ENCODE measurements around the gene PLK3. TPM values are rescaled to one million over a fixed set of nuclear protein-coding genes. Genes with fewer than 3 reads are reported as not detected.

Gene PLK3
- total and polyA plus RNA-seq, 10 of the 15 experiments (the other 5 are each of a cell fraction or from before 2014, with no cell fraction given): 1.5 to 23.2 (median 12.1) TPM

- no peak for TF ChIP-seq BCL3 (IDR thresholded peaks at IDR 0.05; ENCODE audit: borderline replicate concordance, insufficient read depth, low read depth, low read length, poor library complexity, severe bottlenecking)
- no peak for TF ChIP-seq HCFC1 (IDR thresholded peaks at IDR 0.05; ENCODE audit: low read length)
- no peak for TF ChIP-seq ATF2 (IDR thresholded peaks at IDR 0.05; ENCODE audit: low read length)
- TF ChIP-seq MEF2A (IDR thresholded peaks at IDR 0.05; ENCODE audit: insufficient read depth, low read depth, low read length): no peak
- no peak for TF ChIP-seq GATAD2B (conservative IDR thresholded peaks at IDR 0.05; ENCODE audit: low read depth)
- TF ChIP-seq MYB (IDR thresholded peaks at IDR 0.05; ENCODE audit: borderline replicate concordance, low read depth, low read length): no peak
- TF ChIP-seq, protein P1, sequence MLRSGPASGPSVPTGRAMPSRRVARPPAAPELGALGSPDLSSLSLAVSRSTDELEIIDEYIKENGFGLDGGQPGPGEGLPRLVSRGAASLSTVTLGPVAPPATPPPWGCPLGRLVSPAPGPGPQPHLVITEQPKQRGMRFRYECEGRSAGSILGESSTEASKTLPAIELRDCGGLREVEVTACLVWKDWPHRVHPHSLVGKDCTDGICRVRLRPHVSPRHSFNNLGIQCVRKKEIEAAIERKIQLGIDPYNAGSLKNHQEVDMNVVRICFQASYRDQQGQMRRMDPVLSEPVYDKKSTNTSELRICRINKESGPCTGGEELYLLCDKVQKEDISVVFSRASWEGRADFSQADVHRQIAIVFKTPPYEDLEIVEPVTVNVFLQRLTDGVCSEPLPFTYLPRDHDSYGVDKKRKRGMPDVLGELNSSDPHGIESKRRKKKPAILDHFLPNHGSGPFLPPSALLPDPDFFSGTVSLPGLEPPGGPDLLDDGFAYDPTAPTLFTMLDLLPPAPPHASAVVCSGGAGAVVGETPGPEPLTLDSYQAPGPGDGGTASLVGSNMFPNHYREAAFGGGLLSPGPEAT (IDR thresholded peaks at IDR 0.05; ENCODE audit: low read depth): no peak
- TF ChIP-seq PAX5 (IDR thresholded peaks at IDR 0.05; ENCODE audit: borderline replicate concordance, low read depth, low read length): no peak
- no peak for TF ChIP-seq NR2C1 (IDR thresholded peaks at IDR 0.05)
- TF ChIP-seq KAT2A (conservative IDR thresholded peaks at IDR 0.05; ENCODE audit: control insufficient read depth, low read depth, low read length): no peak
- 0 out of 3 replicates have a peak, but pooled peaks of 1 of the 2 experiments have one; percentile 14 for TF ChIP-seq EGR1 (IDR thresholded peaks at IDR 0.05; ENCODE audit: borderline replicate concordance in 1 of 2, low read depth in 2 of 2, low read length in 2 of 2)
- no peak for TF ChIP-seq ZNF24 (IDR thresholded peaks at IDR 0.05)
- no peak for TF ChIP-seq SUPT20H (IDR thresholded peaks at IDR 0.05; ENCODE audit: borderline replicate concordance, control insufficient read depth, low read depth, low read length)
- 0 out of 2 replicates have a peak, but pooled peaks have one; percentile 82 for TF ChIP-seq HDGF (IDR thresholded peaks at IDR 0.05)
- TF ChIP-seq NRF1 (conservative IDR thresholded peaks at IDR 0.05; ENCODE audit: low read depth, low read length): no peak
- TF ChIP-seq MTA2 (IDR thresholded peaks at IDR 0.05; ENCODE audit: low read depth): no peak
- no peak for TF ChIP-seq WRNIP1 (IDR thresholded peaks at IDR 0.05; ENCODE audit: borderline replicate concordance, low read depth, low read length)
- TF ChIP-seq FOXM1 (IDR thresholded peaks at IDR 0.05; ENCODE audit: low read depth, low read length): no peak
- no peak for TF ChIP-seq CHD2 (IDR thresholded peaks at IDR 0.05; ENCODE audit: borderline replicate concordance, low read depth, low read length)
- TF ChIP-seq, protein P2, sequence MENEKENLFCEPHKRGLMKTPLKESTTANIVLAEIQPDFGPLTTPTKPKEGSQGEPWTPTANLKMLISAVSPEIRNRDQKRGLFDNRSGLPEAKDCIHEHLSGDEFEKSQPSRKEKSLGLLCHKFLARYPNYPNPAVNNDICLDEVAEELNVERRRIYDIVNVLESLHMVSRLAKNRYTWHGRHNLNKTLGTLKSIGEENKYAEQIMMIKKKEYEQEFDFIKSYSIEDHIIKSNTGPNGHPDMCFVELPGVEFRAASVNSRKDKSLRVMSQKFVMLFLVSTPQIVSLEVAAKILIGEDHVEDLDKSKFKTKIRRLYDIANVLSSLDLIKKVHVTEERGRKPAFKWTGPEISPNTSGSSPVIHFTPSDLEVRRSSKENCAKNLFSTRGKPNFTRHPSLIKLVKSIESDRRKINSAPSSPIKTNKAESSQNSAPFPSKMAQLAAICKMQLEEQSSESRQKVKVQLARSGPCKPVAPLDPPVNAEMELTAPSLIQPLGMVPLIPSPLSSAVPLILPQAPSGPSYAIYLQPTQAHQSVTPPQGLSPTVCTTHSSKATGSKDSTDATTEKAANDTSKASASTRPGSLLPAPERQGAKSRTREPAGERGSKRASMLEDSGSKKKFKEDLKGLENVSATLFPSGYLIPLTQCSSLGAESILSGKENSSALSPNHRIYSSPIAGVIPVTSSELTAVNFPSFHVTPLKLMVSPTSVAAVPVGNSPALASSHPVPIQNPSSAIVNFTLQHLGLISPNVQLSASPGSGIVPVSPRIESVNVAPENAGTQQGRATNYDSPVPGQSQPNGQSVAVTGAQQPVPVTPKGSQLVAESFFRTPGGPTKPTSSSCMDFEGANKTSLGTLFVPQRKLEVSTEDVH (IDR thresholded peaks at IDR 0.05; ENCODE audit: low read depth, partially characterized antibody): no peak
- 0 out of 2 replicates have a peak, but pooled peaks have one; percentile 37 for TF ChIP-seq TCF12 (IDR thresholded peaks at IDR 0.05; ENCODE audit: low read depth, low read length)
- TF ChIP-seq BCL11A (IDR thresholded peaks at IDR 0.05; ENCODE audit: low read depth, low read length): no peak
- TF ChIP-seq SMAD1 (IDR thresholded peaks at IDR 0.05; ENCODE audit: low read depth, partially characterized antibody): no peak
- TF ChIP-seq CHD1 (IDR thresholded peaks at IDR 0.05; ENCODE audit: low read depth, low read length): no peak
These were observed 2.3 kb downstream of the PLK3 start (continued) for GRCh38 chr1:44802306-44803061.

All from GM12878 (cell line).